Measurements from ENCODE around the gene SPTAN1.

DNA sequence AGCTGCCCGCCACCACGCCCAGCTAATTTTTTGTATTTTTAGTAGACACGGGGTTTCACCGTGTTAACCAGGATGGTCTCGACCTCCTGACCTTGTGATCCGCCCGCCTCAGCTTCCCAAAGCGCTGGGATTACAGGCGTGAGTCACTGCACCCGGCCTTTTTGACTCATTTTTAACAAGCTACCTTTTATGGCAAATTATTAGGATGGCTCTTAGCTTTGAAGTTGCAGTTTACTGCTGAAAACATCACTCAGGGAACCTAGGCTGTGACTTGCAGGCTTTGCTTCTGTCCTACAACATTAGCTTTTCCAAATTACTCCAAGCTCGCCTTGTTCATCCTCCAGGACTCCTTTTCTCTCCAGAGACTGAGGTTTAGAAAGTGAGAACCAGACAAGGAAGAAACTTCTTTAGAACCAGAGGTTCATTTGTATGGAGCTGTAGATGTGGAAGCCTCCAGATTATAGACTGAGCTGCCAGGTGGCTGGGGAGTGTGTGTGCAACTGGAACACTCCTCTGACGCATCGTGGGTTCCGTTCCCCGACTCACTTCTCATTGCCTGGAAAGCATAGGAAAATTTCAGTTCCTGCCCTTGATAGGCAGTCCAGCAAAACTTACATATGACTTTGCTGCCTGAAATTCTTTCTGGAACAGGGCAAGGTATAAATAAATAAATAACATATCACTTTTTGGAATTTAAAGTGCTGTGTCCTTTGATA lies 23.8 kb upstream of the SPTAN1 start:
- TF ChIP-seq CTCF (IDR thresholded peaks at IDR 0.05; ENCODE audit: low read length) (no peak), EZH2 (optimal IDR thresholded peaks at IDR 0.05; ENCODE audit: low read depth, low read length) (no peak)
